NCI-H524 treated with DMSO at 0.1 percent for 48 hours (cell line): ENCODE measurements around the gene LAMA5.

Experiments used
- DNase-seq: peaks from one replicate; lab custom pipeline; 2025; lab: John Stamatoyannopoulos, UW

LAMA5 gene

DNA sequence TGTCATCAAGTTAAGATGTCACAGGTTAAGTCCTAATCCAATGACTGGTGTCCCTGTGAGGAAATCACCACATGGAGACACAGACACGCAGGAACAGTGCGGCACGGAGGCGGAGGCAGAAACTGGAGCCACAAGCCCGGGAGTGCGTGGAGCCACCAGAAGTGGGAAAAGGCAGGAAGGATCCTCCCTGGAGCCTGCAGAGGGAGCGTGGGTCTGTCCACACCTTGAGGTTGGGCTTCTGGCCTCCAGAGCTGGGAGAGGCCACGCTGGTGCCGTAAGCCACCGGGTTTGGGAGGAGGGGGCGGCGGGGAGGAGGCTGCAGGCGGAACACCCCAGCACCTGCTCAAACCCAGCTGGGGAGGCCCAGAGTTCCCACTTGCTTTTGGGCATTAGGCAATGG, 36.2 kb upstream of the LAMA5 start:
- DNase-seq, result no peak

DNA sequence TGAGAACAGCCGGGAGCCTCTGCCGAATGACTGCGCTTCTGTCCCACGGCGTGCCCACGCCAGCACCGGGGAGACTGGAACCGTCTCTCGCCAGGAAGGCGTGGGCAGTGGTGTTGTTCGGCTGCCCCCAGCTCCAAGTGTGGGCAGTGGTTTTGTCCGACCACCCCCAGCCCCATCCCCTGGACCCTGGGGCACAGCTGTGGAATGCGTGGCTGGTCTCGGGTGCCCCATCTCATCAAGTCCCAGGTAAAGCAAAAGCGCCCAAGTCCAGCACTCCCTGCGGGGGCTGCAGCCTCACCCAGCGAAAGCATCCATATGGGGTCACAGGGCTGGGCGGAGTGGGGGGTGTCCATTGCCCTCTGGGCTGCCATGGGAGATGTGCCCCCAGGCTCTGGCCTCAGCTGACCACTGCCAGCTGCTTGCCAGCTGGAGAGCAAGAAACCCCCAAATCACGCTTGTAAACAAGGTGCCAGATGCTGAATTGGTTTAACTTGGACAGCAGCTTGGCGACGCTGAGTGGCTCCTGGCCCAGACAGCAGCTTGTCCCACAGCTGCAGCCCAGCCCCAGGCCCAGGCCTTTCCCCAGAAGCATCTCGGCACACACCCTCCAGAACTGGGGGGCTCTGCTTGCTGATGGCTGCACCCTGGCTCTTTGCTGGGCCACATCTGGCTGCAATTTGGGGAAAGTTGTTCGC, 35.5 kb upstream of the LAMA5 start:
- DNase-seq, result peak; percentile 18

DNA sequence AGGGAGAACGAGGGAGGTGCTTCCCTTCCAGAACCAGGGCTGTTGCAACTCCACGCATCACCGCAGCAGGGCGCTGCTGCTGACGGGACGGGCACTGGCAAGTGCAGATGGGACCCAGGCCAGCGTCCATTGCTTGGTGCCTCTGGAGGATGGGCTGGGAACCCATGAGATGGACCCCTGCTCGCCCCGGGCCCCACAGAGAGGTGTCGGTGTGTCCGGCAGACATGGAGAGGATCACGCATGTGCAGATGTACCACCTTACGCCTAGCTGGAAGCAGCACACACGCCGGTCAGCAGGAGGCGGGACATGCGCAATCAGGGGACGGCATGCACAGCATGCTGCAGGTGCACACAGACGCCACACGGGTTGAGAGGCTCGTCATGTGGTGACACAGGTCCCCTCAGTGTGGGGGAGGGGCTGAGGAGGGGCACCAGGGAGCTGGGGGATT, 34.2 kb upstream of the LAMA5 start:
- no peak for DNase-seq

DNA sequence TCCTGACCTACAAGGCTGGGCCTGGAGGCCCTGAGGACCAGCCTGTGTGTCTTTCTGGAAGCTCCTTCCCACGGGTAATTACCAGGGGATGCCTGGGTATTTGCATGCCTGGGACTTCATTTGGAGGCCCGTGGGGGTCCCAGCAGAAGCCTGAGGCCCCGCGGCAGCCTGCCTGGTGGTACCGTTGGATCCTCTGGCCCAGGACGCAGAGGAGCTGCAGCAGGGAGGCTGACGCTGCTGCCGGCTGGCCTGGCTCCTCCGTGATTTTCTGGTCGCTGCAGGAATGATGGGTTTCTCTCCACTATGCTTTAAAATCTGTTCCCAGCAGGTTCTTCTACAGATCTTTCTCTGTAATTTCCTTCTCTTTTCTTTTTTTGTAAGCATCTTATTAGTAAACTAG, 33.4 kb upstream of the LAMA5 start:
- no peak for DNase-seq

GRCh38 chr20:62400021-62400420, 32.9 kb upstream of the LAMA5 start:
- peak; percentile 44 for DNase-seq

GRCh38 chr20:62398120-62398821, 31.2 kb upstream of the LAMA5 start:
- no peak for DNase-seq

DNA sequence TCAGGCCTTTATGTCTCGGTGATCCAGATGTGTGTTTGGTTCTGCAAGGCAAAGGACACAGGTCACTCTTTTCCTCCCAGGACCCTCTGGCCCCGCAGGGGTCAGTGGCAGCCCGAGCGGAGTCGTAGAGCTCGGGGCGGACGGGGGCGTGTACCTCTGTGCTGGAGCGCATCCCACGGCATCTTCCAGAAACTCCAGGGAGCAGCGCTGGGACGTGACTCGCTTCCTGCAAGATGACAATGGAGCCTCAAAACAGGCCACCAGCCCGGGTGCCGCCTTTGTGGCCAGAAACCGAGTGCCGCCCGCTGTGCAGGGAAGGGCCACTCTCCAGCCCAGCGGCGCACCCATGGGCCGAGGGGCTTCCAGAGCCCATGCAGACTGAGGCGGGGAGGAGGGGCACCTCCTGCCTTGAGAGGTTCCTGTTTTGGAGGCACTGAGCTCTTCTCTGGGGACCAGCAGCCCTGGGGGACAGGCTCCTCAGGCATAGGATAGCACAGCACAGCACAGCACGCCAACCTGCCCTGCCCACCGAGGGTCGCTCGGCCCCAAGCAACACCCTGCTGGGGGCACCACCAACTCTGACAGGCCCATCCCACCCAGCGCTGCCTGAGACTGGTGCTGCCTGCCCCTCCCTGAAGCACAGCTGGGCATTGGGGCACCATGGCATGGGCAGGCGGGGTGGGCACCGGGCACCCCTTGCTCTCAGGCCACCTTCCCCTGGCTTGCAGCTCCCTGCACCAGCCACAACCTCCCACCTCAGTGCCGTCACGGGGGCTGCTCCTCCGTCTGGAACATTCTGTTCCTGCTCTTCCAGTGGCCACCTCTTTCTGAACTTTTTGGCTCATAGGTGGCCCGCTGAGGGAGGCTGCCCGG, 29.5 kb upstream of the LAMA5 start:
- DNase-seq, result no peak

- DNase-seq, result no peak
Measured at GRCh38 chr20:62395311-62396242, 28.5 kb upstream of the LAMA5 start.

DNA sequence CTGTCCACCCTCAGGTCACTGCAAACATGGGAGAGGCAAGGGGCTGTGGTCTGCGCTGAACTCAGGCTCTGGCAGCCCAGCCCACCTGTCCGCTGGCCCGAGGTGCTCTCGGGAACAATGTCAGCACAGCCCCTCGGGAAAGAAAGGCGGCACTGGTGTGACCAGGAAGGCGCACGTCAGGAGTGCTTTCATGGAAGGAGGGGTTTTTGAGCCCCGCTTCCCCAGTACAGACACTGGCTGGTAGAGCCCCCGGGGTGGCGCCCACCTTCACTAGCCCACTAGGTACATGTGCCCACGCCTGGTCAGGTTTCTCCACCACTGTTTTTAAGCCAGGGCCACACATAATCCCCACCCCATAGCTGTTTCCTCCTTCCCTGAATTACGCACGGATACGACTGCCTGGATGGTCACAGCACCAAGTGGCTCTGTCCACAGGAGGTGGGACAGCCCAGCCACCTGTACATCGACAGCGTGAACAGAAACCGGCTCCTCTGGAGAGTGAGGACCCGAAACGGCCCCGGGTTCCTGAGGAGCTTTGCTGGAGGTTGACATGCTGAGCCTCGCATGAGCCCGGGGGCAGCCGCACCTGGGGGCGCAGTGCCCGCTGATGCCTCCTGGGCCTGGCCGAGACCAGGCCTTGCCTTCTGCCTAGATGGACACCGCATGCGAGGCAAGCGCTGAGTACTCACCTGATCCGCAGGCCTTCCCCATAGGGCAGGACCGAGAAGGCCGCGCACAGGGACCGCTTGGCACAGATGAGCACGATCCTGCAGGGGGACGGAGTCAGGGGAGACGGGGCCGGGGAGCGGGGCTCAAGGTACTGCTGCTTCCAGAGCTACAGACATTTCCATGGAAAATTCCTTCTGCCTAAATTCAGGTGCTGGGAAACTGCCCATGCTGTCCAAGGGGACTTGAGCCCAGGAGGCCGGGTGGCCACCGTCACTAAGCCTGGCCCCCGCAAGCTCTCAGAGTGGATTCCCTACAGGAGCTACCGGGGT, 27.4 kb upstream of the LAMA5 start:
- DNase-seq, result no peak

DNA sequence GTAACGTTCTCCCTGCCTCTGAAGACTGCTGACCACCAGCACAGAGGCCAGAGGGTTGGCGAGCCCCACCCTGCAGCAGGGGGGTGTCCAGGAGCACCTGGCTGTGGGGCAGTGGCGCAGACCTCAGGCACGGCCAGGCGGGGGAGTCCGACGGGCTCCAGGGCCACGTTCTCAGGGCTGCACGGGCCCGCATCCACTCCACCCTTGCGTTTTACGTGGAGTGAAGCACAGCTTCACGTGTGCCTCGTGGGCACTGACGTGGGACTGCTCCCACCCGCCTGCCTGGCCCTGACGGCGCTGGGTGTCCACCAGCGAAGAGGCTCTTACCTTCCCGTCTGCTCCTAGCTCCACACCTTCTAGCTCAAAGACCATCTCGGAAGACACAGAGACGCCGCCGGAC, 26.7 kb upstream of the LAMA5 start:
- DNase-seq, result no peak

- DNase-seq, result no peak
Measured at GRCh38 chr20:62393335-62393665, 26.2 kb upstream of the LAMA5 start.

DNA sequence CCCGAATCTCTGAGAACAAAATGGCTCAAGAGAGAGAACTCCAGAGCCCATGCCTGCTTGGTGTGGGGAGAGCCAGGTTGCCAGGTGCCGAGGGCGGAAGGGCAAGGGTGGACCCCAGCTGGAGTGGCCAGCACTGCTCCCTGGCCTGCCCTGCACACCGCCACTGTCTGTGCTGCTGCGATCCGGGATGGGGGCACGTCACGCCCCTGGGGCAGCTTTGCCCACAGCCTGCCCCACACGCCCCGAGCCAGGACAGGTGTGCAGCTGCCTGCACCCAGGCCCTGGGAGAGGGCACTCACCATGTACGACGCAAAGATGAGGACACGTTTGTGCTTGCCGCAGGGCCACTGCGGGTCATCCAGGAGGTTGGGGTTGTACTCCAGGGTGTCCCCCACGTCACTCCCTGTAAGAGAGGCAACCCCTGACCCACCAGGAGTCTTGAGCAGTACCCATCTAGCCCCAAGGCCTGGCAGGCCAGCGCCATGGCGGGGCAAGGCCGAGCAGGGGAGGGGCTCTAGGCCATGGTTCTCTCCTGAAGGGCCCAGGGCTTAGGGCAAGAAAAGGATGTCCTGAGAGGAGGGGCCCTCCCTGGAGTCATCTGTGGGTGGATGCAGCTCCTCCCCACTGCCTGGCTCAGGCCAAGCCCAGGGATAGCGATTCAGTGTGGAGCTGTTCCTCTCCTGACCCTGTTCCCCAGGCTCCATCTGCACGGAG, 25.7 kb upstream of the LAMA5 start:
- DNase-seq, result no peak

GRCh38 chr20:62392077-62392418, 24.9 kb upstream of the LAMA5 start:
- DNase-seq, result no peak

DNA sequence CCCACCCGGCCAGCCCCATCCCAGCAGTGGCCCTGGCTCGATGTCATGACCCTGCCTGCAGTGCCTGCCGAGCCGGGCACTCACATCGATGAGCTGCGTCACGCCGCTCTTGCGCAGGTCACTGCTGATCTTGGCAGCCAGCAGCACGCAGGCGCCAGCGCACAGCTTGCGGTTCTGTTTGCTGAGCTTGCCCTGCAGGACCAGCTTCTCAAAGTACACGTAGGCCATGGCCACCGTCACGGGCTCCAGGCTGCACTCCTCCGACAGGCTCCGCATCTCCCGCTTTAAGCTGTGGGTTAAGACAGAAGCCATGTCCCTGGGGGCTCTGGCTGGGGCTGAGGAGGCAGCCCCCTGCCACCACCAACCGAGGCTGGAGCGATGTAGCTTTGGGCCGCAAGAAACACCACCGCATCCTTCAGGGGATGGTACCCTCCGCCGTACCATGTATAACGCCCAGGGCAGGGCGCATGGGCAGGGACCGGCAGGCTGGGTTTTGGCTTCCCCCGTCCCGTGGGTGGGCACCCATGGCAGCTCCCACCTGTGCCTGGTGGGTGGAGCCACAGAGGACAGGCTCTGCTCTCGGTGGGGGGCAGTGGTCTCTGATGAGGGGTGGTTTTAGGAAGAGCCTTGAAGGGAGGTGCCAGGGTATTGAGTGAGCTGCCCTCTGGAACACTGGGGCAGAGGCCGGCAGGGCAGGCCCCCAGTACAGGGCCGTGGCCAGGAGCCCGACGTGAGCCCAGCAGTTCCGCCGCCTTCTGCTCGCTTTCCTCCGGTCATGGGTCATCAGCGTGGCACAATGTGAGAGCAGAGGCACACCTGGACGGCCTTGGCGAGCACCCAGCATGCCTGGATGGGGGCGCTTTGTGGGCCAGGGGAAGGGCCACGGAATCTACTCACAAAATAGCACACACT, 24.3 kb upstream of the LAMA5 start:
- no peak for DNase-seq

DNA sequence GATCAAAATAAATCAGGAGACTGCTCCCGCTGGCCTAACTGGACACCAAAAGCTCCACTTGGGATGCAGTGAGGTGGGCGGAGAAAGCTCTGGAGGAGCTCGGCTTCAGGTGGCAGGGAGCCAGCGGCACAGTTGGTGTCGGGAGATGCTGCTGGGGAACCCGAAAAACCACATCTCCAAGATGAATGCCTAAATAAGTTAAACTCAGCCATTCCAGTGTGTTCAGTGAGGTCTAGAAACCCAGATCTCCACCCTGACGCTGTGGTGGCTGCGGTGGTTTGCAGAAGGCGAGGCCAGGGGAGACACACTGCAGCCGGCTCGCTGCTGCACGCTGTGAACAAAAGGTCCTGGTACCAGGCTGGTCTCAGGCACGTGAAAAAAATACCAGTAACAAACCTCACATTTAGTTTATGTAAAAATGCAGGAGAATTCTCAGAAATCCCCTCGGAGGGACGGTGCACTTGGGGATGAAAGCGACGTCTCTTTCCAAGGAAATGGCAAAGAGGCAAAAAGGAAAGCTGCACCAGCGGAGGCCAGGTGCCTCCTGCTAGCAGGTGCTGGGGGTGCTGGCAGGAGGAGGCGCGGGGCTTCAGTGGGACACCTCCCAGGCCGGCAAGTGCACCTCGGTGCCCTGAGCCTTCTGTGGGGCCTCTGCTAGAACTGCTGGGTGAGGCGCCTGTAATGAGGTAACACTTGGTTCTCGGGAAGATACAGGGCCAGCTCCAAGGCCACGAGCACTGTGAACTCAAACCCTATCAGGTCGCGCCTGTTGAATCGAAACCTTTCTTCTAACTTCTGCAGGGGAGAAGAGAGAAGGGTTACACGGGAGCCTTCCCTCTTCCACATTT, 23.4 kb upstream of the LAMA5 start:
- DNase-seq, result no peak

GRCh38 chr20:62389601-62390087, 22.5 kb upstream of the LAMA5 start:
- DNase-seq, result no peak

DNA sequence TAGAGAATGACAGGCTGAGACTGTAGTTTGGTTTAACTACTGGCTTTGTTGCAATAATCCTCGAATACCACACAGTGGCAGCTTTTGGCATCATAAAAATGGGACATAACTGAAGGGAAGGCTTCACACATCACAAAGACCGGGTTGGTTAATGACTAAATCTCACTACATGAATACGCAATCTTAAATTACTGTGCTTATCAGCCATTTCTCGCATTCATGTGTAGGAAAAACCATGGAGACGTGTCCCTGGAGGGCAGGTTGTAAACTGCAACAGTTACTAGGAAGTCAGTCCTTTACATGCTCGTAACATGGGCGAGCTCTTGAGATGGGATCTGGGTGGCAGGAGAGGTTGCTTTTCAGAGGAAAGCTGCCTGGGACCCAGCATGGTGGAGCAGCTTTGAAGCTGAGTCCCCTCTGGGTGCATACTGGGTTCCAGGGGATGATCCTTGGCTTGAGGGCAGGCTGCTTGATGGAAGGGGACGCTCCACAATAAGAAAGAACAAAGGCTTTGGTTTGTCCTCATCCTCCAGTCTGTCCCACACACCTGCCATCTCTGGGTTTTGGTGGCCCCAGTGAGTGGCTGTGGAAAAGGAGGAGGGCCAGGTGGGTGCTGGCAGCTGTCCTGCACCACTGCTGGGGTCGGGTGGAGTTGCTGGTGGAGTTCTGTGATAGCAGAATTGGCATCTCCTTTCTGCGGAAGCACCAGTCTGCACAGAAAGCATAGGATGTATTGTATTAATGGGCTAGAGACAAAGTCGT, 21.9 kb upstream of the LAMA5 start:
- no peak for DNase-seq
